ENCODE data around the gene APEX1. TPM values are rescaled to one million over a fixed set of nuclear protein-coding genes. Genes with fewer than 3 reads are reported as not detected.

APEX1 gene
- total and polyA plus RNA-seq, 2 experiments from 2014 or later: 89.8 to 124 TPM

- no peaks in the 10 kb centered on the region for H3K36me3 ChIP-seq (ENCODE audit: low read depth)
- H3K27me3 ChIP-seq (replicated peaks; ENCODE audit: insufficient read depth): no peaks in the 10 kb centered on the region
- TF ChIP-seq EZH2phosphoT487 (IDR thresholded peaks at IDR 0.05; ENCODE audit: insufficient read depth, low read depth): no peak
- H3K4me2 ChIP-seq (ENCODE audit: unreplicated experiment): no peak overlapping the region
- 54 to 66% methylated on average over 7 of the region's 7 CpGs for WGBS, 2 experiments (ENCODE audit: low coverage in 1 of 2, low lambda C conversion rate in 2 of 2, missing lambda C conversion rate in 2 of 2)
- in situ Hi-C loops (cut with MboI): no loop called here
- H2AFZ ChIP-seq: no peak overlapping the region
- H3K4me1 ChIP-seq (ENCODE audit: insufficient read depth): no peaks in the 10 kb centered on the region
- no peaks in the 10 kb centered on the region for H3K79me2 ChIP-seq (ENCODE audit: insufficient read depth)
- no peak for DNase-seq
- no peaks in the 10 kb centered on the region for H4K20me1 ChIP-seq (ENCODE audit: insufficient read depth)
- no peak overlapping the region for H3K27ac ChIP-seq
- H3K9ac ChIP-seq: no peak overlapping the region
- H3K4me3 ChIP-seq: no peak overlapping the region
- H3K9me3 ChIP-seq (ENCODE audit: low read depth): no peaks in the 10 kb centered on the region
- H3K9me2 ChIP-seq (ENCODE audit: insufficient read depth): no peaks in the 10 kb centered on the region
- no peaks in the 10 kb centered on the region for H3F3A ChIP-seq (ENCODE audit: insufficient read depth)
These were observed 30.9 kb downstream of the APEX1 start for GRCh38 chr14:20485900-20486299.

- TF ChIP-seq EZH2 (IDR thresholded peaks at IDR 0.05; ENCODE audit: insufficient read depth, poor library complexity, severe bottlenecking) (no peak), EZH2phosphoT487 (IDR thresholded peaks at IDR 0.05; ENCODE audit: insufficient read depth, low read depth) (no peak)
- 44 to 51% methylated on average over 8 of the region's 8 CpGs for WGBS, 2 experiments (ENCODE audit: low coverage in 1 of 2, low lambda C conversion rate in 2 of 2, missing lambda C conversion rate in 2 of 2)
- no peaks in the 10 kb centered on the region for H3K36me3 ChIP-seq (ENCODE audit: low read depth)
- H3K9me3 ChIP-seq (ENCODE audit: low read depth): no peaks in the 10 kb centered on the region
- no peaks in the 10 kb centered on the region for H3F3A ChIP-seq (ENCODE audit: insufficient read depth)
- H3K4me3 ChIP-seq: no peak overlapping the region
- no peaks in the 10 kb centered on the region for H3K4me1 ChIP-seq (ENCODE audit: insufficient read depth)
- no peak overlapping the region for H3K4me2 ChIP-seq (ENCODE audit: unreplicated experiment)
- no peaks in the 10 kb centered on the region for H3K79me2 ChIP-seq (ENCODE audit: insufficient read depth)
- H2AFZ ChIP-seq: no peak overlapping the region
- no peaks in the 10 kb centered on the region for H3K9me2 ChIP-seq (ENCODE audit: insufficient read depth)
- no peaks in the 10 kb centered on the region for H3K27me3 ChIP-seq (replicated peaks; ENCODE audit: insufficient read depth)
- no peaks in the 10 kb centered on the region for H4K20me1 ChIP-seq (ENCODE audit: insufficient read depth)
- in situ Hi-C loops (cut with MboI): no loop called here
- DNase-seq: no peak
- no peak overlapping the region for H3K9ac ChIP-seq
- H3K27ac ChIP-seq: no peak overlapping the region
These were observed 31.8 kb downstream of the APEX1 start for GRCh38 chr14:20486684-20487395.

GRCh38 chr14:20487396-20487725 is 32.3 kb downstream of the APEX1 start:
- no peaks in the 10 kb centered on the region for H4K20me1 ChIP-seq (ENCODE audit: insufficient read depth)
- H3K36me3 ChIP-seq (ENCODE audit: low read depth): no peaks in the 10 kb centered on the region
- in situ Hi-C loops (cut with MboI): no loop called here
- no peaks in the 10 kb centered on the region for H3K4me1 ChIP-seq (ENCODE audit: insufficient read depth)
- no peaks in the 10 kb centered on the region for H3K9me3 ChIP-seq (ENCODE audit: low read depth)
- H2AFZ ChIP-seq: no peak overlapping the region
- no peak overlapping the region for H3K4me3 ChIP-seq
- no peak overlapping the region for H3K9ac ChIP-seq
- no peak for TF ChIP-seq EZH2 (IDR thresholded peaks at IDR 0.05; ENCODE audit: insufficient read depth, poor library complexity, severe bottlenecking)
- no peaks in the 10 kb centered on the region for H3K9me2 ChIP-seq (ENCODE audit: insufficient read depth)
- H3F3A ChIP-seq (ENCODE audit: insufficient read depth): no peaks in the 10 kb centered on the region
- H3K4me2 ChIP-seq (ENCODE audit: unreplicated experiment): no peak overlapping the region
- no peaks in the 10 kb centered on the region for H3K27me3 ChIP-seq (replicated peaks; ENCODE audit: insufficient read depth)
- DNase-seq: no peak
- no peak overlapping the region for H3K27ac ChIP-seq
- H3K79me2 ChIP-seq (ENCODE audit: insufficient read depth): no peaks in the 10 kb centered on the region

GRCh38 chr14:20489093-20489994 is 34.3 kb downstream of the APEX1 start:
- Histone ChIP-seq H3K4me1 (ENCODE audit: insufficient read depth) (no peaks in the 10 kb centered on the region), H3K9me2 (ENCODE audit: insufficient read depth) (no peaks in the 10 kb centered on the region), H3K79me2 (ENCODE audit: insufficient read depth) (no peaks in the 10 kb centered on the region), H3K27me3 (replicated peaks; ENCODE audit: insufficient read depth) (no peaks in the 10 kb centered on the region), H3K4me3 (no peak overlapping the region), H2AFZ (no peak overlapping the region; the same call in 1 of the 2 replicates), H3K4me2 (ENCODE audit: unreplicated experiment) (no peak overlapping the region), H3K36me3 (ENCODE audit: low read depth) (no peaks in the 10 kb centered on the region), H3K9me3 (ENCODE audit: low read depth) (no peaks in the 10 kb centered on the region), H3F3A (ENCODE audit: insufficient read depth) (no peaks in the 10 kb centered on the region), H3K9ac (no peak overlapping the region), H4K20me1 (ENCODE audit: insufficient read depth) (no peaks in the 10 kb centered on the region), H3K27ac (no peak overlapping the region)
- TF ChIP-seq EZH2 (IDR thresholded peaks at IDR 0.05; ENCODE audit: insufficient read depth, poor library complexity, severe bottlenecking) (no peak), EZH2phosphoT487 (IDR thresholded peaks at IDR 0.05; ENCODE audit: insufficient read depth, low read depth) (no peak)
- peak; percentile 47 for DNase-seq
- WGBS, 2 experiments (ENCODE audit: low coverage in 1 of 2, low lambda C conversion rate in 2 of 2, missing lambda C conversion rate in 2 of 2): 28 to 31% methylated on average over 6 of the region's 6 CpGs
- in situ Hi-C loops (cut with MboI): no loop called here

Measured in GM23248 (cell line).